Fibroblast of lung (primary cell): ENCODE measurements around the gene SORL1.

Experiments used
- CTCF ChIP-seq, 2 donors: IDR thresholded peaks in 1 of 2; conservative IDR thresholded peaks in 1 of 2; 1 replicate in 1 of 2; 2 replicates in 1 of 2; pipeline ENCODE4 v1.5.1; 2011 to 2012; ENCODE audit warnings: low read length in 2 of 2, control low read depth in 1 of 2, inconsistent platforms in 1 of 2, low read depth in 1 of 2, mild to moderate bottlenecking in 1 of 2
- EZH2 ChIP-seq: IDR thresholded peaks from 2 replicates; pipeline ENCODE4 v1.5.1; 2012; ENCODE audit warnings: low read length, control low read depth, mild to moderate bottlenecking; ENCODE audit errors: missing control alignments

GRCh38 chr11:121607341-121607740, 155.2 kb downstream of the SORL1 start:
- TF ChIP-seq CTCF (conservative IDR thresholded peaks at IDR 0.05 in 1 of 2, IDR thresholded peaks at IDR 0.05 in 1 of 2; ENCODE audit: low read depth in 1 of 2, low read length in 2 of 2): no peak
- no peak for TF ChIP-seq EZH2
